ENCODE results near the gene KCTD4.

DNA sequence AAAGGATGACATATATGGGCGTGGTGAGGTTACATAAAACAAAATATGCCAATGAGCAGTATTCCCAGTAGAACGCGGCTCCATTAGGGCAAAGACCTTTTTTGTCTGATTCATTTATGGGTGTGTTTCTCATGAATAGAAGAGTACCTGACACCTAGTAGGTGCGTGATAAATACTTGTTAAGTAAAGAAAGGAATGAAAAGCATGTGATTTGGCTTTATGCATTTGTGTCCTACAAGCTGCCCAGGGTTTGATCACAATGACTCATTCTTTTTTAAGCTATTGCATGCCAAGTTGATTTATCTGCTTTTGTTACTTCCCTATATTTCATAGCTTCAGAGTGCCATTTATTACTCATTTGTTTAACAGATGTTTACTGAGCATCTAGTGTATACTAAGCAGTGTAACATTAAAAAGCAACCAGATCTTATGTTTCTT, 19.1 kb upstream of the KCTD4 start:
- no peak for TF ChIP-seq POLR2A (IDR thresholded peaks at IDR 0.05)
- TF ChIP-seq, protein P1, sequence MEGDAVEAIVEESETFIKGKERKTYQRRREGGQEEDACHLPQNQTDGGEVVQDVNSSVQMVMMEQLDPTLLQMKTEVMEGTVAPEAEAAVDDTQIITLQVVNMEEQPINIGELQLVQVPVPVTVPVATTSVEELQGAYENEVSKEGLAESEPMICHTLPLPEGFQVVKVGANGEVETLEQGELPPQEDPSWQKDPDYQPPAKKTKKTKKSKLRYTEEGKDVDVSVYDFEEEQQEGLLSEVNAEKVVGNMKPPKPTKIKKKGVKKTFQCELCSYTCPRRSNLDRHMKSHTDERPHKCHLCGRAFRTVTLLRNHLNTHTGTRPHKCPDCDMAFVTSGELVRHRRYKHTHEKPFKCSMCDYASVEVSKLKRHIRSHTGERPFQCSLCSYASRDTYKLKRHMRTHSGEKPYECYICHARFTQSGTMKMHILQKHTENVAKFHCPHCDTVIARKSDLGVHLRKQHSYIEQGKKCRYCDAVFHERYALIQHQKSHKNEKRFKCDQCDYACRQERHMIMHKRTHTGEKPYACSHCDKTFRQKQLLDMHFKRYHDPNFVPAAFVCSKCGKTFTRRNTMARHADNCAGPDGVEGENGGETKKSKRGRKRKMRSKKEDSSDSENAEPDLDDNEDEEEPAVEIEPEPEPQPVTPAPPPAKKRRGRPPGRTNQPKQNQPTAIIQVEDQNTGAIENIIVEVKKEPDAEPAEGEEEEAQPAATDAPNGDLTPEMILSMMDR (IDR thresholded peaks at IDR 0.05 in 4 of 5, conservative IDR thresholded peaks at IDR 0.05 in 1 of 5) = no peak

All from gastrocnemius medialis (tissue), 4 donors.